Measurements from ENCODE around the gene DDX31.

DNA sequence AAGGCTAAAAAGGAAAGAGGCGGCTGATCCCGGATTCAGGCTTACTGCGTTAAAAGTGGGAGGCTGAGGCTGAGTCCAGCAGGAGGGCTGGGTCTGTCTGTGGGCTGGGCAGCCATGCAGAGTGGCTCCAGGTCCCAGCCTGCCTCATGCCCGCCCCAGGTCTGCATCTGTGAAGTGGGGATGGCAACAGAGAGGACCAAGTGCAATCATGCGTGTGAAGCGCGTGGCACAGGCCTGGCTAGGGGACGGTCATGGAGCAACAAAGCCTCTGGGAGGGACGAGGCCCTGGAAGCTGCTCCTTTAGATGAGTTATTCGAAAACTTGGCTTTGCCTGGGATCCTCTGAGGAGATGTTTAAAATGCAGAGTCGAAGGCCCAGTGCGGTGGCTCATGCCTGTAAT is 117.7 kb downstream of the DDX31 start:
- TF ChIP-seq, protein P1, sequence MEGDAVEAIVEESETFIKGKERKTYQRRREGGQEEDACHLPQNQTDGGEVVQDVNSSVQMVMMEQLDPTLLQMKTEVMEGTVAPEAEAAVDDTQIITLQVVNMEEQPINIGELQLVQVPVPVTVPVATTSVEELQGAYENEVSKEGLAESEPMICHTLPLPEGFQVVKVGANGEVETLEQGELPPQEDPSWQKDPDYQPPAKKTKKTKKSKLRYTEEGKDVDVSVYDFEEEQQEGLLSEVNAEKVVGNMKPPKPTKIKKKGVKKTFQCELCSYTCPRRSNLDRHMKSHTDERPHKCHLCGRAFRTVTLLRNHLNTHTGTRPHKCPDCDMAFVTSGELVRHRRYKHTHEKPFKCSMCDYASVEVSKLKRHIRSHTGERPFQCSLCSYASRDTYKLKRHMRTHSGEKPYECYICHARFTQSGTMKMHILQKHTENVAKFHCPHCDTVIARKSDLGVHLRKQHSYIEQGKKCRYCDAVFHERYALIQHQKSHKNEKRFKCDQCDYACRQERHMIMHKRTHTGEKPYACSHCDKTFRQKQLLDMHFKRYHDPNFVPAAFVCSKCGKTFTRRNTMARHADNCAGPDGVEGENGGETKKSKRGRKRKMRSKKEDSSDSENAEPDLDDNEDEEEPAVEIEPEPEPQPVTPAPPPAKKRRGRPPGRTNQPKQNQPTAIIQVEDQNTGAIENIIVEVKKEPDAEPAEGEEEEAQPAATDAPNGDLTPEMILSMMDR (IDR thresholded peaks at IDR 0.05) = no peak
- no peak for TF ChIP-seq POLR2A (IDR thresholded peaks at IDR 0.05)

Measured in thyroid gland (tissue), 4 donors.